Thymus (tissue), 11 donors: ENCODE results near the gene CNP. TPM values are rescaled to one million over a fixed set of nuclear protein-coding genes. Genes with fewer than 3 reads are reported as not detected.
"Not testable (repeated sequence)": the region's sequence is repeated elsewhere in the genome, so short reads cannot be mapped to it uniquely, and the experiment has no call there.

Experiments
- DNase-seq, 9 donors: peaks; one replicate each; pipeline ENCODE4 v3.0.0-alpha.2; 2013; ENCODE audit warnings: low spot score in 9 of 9, low read depth in 6 of 9, missing footprints in 1 of 9
- H3K27ac ChIP-seq, 2 donors: one replicate each; pipeline ENCODE4 v1.5.1; 2013; ENCODE audit warnings: control low read depth in 1 of 2, low read depth in 1 of 2, low read length in 1 of 2, mild to moderate bottlenecking in 1 of 2, moderate library complexity in 1 of 2
- H3K27me3 ChIP-seq, 2 donors: one replicate each; pipeline ENCODE4 v1.5.1; 2013; ENCODE audit warnings: low read length in 1 of 2; ENCODE audit not compliant: control insufficient read depth in 2 of 2, insufficient read depth in 1 of 2
- H3K36me3 ChIP-seq, 2 donors: one replicate each; pipeline ENCODE4 v1.5.1; 2013; ENCODE audit warnings: low read length in 1 of 2, mild to moderate bottlenecking in 1 of 2, moderate library complexity in 1 of 2; ENCODE audit not compliant: control insufficient read depth in 2 of 2, insufficient read depth in 2 of 2
- H3K4me1 ChIP-seq, 2 donors: one replicate each; pipeline ENCODE4 v1.5.1; 2013; ENCODE audit warnings: low read length in 2 of 2; ENCODE audit not compliant: control insufficient read depth in 2 of 2, insufficient read depth in 2 of 2
- H3K4me3 ChIP-seq, 2 donors: one replicate each; pipeline ENCODE4 v1.5.1; 2013; ENCODE audit warnings: low read length in 2 of 2, control low read depth in 1 of 2, mild to moderate bottlenecking in 1 of 2
- H3K9me3 ChIP-seq, 2 donors: one replicate each; pipeline ENCODE4 v1.5.1; 2013; ENCODE audit warnings: low read length in 1 of 2, mild to moderate bottlenecking in 1 of 2; ENCODE audit not compliant: control insufficient read depth in 2 of 2, insufficient read depth in 1 of 2
- WGBS: extraction: QIAGEN DNeasy Blood & Tissue Kit; methylation state at CpG from one replicate; pipeline ENCODE4 v1.1.7; 2013; 5-methylcytosine and 5-hydroxymethylcytosine counted together
- polyA plus RNA-seq: library from polyadenylated mRNA; stranded (reverse); fragments of 200-250 nt; gene quantifications from one replicate; pipeline ENCODE4 v1.2.3, GENCODE V29; 2013
- total RNA-seq: library from RNA; stranded (reverse); fragments of 120-200 nt; gene quantifications from one replicate; pipeline ENCODE4 v1.2.4, GENCODE V29; 2013
- donor health status: healthy.

Gene CNP
- total and polyA plus RNA-seq, 2 donors, result 35.9 to 46.0 TPM

DNA sequence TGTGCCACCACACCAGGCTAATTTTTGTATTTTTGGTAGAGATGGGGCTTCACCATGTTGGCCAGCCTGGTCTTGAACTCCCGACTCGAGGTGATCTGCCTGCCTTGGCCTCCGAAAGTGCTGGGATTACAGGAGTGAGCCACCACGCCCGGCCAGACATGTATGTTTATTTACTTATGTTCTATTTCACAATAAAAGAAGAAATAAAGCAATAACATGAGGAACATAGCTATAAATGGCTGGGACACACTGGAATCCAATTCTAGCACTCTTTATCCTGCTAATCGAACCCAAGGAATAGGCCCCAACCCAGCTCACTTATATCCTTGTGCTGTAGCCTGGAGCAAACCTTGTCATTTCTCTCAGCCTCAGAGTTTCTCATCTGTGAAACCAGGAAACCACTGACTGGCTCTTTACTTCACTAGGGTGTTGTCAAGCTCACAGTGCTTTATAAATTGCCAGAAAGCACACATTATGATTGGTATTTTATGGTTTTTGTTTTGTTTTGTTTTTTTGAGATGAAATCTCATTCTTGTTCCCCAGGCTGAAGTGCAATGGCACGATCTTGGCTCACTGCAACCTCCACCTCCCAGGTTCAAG lies 40.5 kb upstream of the CNP start:
- no peaks in the 10 kb centered on the region for H3K36me3 ChIP-seq
- H3K4me3 ChIP-seq, result no peak overlapping the region
- WGBS, result 96% methylated on average over 7 of the region's 7 CpGs
- peaks cover 0 to 14% of the 10 kb centered on the region in 2 donors for H3K4me1 ChIP-seq
- no peaks in the 10 kb centered on the region for H3K9me3 ChIP-seq
- no peaks in the 10 kb centered on the region for H3K27me3 ChIP-seq
- no peak for DNase-seq
- no peak overlapping the region for H3K27ac ChIP-seq

DNA sequence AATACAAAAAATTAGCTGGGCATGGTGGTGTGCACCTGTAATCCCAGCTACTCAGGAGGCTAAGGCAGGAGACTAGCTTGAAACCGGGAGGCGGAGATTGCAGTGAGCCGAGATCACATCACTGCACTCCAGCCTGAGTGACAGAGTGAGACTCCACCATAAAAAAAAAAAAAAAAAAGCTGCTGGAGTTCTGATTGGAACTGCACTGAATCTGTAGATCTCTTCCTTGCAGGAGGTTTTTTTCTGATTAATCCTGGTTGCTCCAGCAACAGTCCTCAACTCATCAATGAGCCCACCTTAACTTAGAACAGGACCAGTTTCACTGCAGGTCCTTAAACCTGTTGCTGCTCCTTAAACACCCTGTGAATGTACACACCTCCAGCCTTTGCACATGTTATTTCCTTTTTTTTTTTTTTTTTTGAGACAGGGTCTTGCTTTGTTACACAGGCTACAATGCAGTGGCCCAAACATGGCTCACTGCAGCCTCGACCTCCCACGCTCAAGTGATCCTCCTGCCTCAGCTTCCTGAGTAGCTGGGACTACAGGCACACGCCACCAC lies 37.8 kb upstream of the CNP start:
- H3K4me1 ChIP-seq, result peaks cover 4 to 23% of the 10 kb centered on the region in 2 donors
- WGBS, result 81% methylated on average over 6 of the region's 6 CpGs

DNA sequence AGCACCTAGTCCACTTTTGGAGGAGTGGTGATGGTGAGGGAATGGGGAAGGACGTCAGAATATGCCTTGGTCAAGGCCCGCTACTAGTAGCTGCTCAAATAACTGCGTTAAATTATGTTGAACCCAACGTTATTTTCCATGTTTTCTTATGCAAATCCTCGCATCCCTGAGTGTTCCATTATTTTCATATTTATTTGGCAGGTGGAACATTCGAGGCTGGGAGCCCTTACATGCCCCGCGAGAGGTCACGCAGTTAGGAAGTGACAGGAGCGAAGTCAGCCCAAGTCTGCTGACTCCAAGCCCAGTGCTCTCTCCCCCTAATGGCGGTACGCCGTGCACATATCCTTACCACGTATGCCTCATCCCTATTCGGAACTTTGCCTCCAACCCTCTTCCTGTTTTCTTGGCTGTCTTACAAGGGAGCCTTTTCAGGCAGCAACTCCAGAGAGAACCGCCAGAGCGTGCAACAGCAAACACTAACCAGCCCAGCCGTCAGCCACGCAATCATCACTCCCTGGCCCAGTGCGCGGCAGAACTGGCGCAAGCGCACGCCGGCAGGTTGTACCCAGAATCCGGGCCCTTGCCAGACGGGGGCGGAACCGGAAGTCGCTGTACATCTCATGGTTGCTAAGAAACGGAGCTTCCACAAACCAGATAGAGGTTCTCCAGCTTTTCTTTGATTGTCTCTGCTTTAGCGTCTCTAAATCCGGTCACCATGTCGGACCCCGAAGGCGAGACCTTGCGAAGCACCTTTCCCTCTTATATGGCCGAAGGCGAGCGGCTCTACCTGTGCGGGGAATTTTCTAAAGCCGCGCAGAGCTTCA lies 36.4 kb upstream of the CNP start, which contains the start of gene ODAD4:
ODAD4 (plus strand) TSS at position 609 of the 824 bp plus-strand sequence; CDS start at position 716, 107 bp downstream.
- no peaks in the 10 kb centered on the region for H3K36me3 ChIP-seq
- no peaks in the 10 kb centered on the region for H3K27me3 ChIP-seq
- peak; percentile 79 to 96 (median 87) for DNase-seq
- peaks cover 4 to 23% of the 10 kb centered on the region in 2 donors for H3K4me1 ChIP-seq
- WGBS, result 4% methylated on average over 43 of the region's 43 CpGs
- peak within 1 kb of the TSS; percentile 69 to 84 for H3K27ac ChIP-seq
- H3K4me3 ChIP-seq, result peak within 1 kb of the TSS; percentile 61 to 75
- H3K9me3 ChIP-seq, result no peaks in the 10 kb centered on the region

More for the DNA sequence above, 37.8 kb upstream of the CNP start:
- Histone ChIP-seq H3K4me3 (no peak overlapping the region), H3K9me3 (no peaks in the 10 kb centered on the region), H3K27me3 (no peaks in the 10 kb centered on the region), H3K27ac (no peak overlapping the region), H3K36me3 (no peaks in the 10 kb centered on the region)
- DNase-seq, result no peak

DNA sequence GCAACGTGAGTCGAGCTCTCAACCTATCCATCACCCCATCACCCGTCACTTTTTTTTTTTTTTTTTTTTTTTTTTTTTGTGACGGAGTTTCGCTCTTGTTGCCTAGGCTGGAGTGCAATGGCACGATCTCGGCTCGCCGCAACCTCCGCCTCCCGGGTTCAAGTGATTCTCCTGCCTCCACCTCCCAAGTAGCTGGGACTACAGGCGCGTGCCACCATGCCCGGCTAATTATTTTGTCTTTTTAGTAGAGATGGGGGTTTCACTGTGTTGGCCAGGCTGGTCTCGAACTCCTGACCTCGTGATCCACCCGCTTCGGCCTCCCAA lies 35.8 kb upstream of the CNP start:
- peaks cover 4 to 23% of the 10 kb centered on the region in 2 donors for H3K4me1 ChIP-seq
- H3K27ac ChIP-seq, result peak overlapping the region in 1 of 2 donors; percentile 84
- DNase-seq, H3K27me3 ChIP-seq, H3K9me3 ChIP-seq, H3K36me3 ChIP-seq: not testable (repeated sequence)
- peak overlapping the region; percentile 61 to 75 for H3K4me3 ChIP-seq
- 57% methylated on average over 18 of the region's 18 CpGs for WGBS

DNA sequence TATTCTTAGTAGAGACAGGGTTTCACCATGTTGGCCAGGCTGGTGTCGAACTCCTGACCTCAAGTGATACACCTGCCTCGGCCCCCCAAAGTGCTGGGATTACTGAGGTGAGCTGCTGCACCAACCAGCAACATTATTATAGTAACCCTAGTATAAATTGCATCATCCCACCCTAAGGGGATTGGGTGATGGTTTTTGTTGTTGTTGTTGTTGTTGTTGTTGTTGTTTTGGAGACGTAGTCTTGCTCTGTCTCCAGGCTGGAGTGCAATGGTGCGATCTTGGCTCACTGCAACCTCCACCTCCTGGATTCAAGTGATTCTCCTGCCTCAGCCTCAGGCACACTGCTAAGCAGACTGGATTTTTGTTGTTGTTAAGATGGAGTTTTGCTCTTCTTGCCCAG lies 34.9 kb upstream of the CNP start:
- H3K36me3 ChIP-seq, H3K4me3 ChIP-seq, DNase-seq, H3K27ac ChIP-seq, H3K9me3 ChIP-seq, H3K27me3 ChIP-seq: not testable (repeated sequence)
- WGBS, result 98% methylated on average over 4 of the region's 4 CpGs
- peaks cover 4 to 23% of the 10 kb centered on the region in 2 donors for H3K4me1 ChIP-seq

DNA sequence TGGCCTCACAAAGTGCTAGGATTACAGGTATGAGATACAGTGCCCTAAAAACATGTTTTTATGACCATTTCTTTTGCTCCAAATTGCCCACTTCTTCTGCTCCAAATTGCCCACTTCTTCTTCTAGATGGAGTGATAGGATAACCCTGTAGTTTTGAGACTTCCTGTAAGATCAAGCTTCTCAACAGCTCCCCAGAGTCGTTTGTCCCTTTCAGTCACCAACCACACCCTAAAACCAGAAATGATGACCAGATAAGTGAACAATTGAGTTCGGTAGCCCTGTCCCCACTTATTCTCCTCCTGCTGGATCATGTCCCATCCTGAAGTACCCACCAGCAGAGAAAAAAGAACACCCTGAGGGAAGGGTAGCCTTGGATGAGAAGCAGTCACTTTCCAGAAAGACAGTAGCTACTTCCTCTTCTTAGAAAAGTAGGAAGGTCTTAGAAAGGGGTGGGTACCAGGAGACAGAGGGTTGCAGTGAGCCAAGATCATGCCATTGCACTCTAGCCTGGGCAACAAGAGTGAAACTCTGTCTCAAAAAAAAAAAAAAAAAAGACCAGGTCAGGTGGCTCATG lies 33.7 kb upstream of the CNP start:
- Histone ChIP-seq H3K4me3 (no peak overlapping the region), H3K27me3 (no peaks in the 10 kb centered on the region), H3K27ac (no peak overlapping the region), H3K4me1 (peaks cover 4 to 23% of the 10 kb centered on the region in 2 donors), H3K9me3 (no peaks in the 10 kb centered on the region), H3K36me3 (no peaks in the 10 kb centered on the region)
- DNase-seq, result no peak
- 25% methylated on average over 2 of the region's 2 CpGs for WGBS

DNA sequence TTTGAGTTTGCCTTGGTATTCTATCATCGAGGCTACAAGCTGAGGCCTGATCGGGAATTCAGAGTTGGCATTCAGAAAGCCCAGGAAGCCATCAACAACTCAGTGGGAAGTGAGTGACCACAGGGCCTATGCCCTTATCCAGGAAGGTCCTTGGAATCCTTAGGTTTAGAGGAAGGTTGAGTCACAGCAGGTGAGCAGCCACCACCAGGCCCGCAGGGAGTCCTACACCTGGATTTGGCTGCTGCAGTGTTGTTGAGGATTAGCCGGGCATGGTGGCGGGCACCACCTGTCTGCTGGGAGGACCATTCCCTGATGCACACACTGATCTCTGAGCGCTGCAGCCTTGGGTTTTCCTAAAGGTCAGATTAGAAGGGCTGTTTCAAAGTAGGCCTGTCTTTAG lies 31.0 kb upstream of the CNP start:
- DNase-seq, result no peak
- Histone ChIP-seq H3K27ac (no peak overlapping the region), H3K27me3 (no peaks in the 10 kb centered on the region), H3K4me3 (no peak overlapping the region), H3K4me1 (peaks cover 4 to 13% of the 10 kb centered on the region in 2 donors), H3K36me3 (no peaks in the 10 kb centered on the region), H3K9me3 (no peaks in the 10 kb centered on the region)
- WGBS, result 99% methylated on average over 6 of the region's 6 CpGs

DNA sequence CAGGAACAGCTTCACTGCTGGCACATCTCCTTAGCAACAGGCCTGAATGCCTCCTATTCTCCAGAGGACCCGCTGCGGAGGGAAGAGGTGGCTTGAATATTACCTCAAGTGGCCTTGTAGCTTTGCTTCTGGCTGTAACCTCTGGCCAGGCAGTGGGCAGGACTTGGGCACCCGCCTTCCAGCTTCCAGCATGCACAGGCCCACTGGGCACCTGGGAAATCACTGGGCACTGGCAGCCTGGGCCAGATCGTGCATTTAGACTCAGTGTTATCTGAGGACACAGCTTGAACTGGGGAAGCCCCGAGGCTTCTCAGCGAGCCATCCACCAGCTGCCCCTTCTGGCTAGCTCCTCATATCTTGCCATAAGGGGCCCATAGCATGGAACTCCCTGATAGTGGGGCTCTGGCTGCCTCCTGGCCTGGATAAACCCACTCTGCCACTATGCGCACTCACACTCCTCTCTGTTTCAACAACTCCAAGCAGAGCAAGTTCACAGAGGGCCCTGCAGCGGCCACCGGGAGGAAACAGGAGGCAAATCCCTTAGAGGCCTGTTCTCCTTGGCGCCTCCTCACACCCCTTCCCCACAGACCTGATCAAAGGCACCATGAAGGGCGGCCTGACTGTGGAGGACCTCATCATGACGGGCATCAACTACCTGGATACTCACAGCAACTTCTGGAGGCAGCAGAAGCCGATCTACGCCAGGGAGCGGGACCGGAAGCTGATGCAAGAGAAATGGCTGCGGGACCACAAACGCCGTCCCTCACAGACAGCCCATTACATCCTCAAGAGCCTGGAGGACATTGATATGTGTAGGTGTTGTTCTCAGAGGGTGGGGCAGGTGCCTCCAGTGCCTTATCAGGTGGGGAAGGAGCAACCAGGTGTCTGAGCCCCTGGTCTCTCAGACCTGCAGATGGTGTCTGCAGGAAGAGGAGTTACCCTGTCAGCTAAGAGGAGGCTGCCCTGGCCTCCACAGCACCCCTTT lies 28.3 kb upstream of the CNP start:
- H3K36me3 ChIP-seq, result no peaks in the 10 kb centered on the region
- no peak for DNase-seq
- H3K27me3 ChIP-seq, result no peaks in the 10 kb centered on the region
- WGBS, result 96% methylated on average over 19 of the region's 19 CpGs
- no peaks in the 10 kb centered on the region for H3K4me1 ChIP-seq
- H3K9me3 ChIP-seq, result no peaks in the 10 kb centered on the region
- no peak overlapping the region for H3K27ac ChIP-seq
- no peak overlapping the region for H3K4me3 ChIP-seq
